ENCODE results near the gene PPCDC.

The PPCDC gene

DNA sequence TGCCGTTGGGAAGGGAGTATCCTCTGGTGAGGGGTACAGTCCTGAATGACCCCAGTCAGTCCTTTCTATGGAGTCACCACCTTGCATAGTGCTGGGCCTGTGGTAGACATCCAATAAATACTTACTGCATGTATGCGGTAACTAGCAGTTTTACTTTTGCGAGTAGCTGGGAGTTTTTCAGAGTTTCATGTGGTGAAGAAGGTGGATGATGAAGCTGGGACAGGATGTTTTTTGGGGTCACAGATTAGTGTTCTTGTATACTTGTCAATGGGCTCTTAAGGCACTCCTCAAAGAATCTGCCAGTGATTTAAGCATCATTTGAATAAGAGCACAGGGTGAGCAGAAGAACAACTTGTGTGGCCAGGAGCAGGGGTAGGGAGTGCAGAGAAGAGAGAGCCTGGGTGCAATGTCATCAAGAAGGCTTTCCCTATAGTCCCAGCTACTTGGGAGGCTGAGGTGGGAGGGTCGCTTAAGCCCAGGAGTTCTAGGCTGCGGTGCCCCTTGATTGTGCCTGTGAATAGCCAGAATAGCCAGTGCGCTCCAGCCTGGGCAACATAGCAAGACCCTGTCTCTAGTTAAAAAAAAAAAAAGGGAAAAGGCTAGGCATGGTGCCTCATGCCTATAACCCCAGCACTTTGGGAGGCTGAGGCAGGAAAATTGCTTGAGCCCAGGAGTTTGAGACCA lies 22.1 kb downstream of the PPCDC start:
- DNase-seq, result no peak

DNA sequence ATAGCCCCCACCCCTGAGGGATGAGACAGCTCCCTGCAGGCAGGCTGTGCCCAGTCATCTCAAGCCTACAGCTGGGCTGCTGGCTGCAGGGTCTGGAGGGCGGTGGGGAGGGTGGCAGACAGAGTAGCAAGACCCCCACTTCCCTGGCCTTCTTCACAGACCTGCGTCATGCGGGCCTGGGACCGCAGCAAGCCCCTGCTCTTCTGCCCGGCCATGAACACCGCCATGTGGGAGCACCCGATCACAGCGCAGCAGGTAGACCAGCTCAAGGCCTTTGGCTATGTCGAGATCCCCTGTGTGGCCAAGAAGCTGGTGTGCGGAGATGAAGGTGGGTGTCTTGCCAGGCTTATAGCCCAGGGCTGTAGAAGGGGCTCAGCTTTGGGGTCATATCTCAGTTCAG lies 25.0 kb downstream of the PPCDC start:
- no peak for DNase-seq

DNA sequence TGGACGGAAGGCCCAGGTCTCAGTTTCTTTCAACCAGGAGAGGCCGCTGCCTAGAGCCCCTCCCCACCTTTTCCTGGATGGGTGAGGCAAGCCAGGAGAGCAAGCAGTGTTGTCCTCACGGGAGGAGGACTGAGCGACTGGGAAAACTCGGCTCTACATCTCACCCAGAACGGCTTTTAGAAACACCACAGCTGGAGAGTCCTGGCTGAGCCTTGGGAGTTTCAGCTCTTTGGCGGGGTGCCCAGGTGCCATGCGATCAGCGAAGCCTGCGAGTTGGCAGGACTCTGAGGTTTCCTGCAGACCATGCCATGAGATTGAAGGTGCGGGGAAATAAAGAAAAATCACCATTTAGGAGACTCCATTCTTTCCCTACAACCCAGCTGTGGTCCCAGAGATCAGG lies 26.0 kb downstream of the PPCDC start:
- DNase-seq, result no peak

DNA sequence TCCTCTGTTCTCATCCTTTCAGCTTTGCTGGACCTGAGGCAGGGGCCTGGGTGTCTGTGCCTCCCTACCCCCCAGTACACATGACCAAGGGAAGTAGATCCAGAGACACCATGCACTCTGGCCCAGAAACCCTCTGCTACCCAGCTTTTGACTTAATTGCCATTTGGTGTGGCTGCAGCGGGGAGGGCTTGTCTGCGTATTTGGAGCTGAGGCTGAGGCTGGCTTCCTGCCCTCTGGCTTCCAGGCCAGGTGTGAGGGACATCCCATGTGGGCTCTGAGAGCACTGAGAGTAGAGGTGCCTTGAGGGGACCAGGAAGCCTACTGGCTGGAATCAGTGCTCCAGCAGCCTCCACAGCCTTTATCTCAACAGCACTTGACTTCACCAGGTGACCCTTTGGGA lies 26.9 kb downstream of the PPCDC start:
- no peak for DNase-seq

DNA sequence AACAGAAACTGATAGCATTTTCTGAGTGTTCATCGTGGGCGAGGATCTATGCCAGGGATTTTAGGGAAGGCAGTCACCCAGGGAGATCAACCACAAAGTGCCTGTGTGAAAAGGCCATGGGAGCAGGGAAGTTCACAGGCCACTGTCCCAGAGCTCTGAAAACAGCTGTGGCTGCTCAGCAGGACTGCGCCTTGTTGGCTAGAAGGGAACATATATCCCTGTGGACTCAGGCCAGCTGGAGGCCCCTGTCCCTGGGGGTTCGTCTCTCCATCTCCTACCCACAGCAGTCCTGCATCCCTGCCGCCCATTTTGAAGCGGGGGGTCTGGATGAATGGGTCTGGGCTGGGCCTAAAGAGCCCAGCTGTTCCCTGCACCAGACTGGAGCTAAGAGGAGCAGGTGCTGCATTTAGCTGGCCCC lies 27.8 kb downstream of the PPCDC start:
- peak; percentile 78 for DNase-seq

DNA sequence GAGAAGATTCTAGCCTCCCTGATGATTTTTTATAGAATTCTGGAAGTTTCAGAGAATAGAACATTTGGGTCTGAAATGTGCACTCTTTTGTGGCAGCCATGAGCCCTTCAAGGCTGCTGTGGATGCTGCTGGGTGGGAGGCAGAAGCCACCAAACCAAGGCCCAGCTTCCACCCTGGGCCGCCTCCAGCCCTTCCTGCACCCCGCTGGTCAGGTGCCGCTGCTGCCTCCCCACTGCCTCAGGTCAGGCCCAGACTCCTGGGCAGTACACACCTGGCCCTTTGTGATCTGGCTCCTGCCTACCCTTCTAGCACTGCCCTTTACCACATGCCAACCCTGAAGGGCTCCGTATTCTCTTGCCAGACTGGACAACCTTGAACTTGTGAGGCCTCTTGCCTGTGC lies 28.3 kb downstream of the PPCDC start:
- no peak for DNase-seq

DNA sequence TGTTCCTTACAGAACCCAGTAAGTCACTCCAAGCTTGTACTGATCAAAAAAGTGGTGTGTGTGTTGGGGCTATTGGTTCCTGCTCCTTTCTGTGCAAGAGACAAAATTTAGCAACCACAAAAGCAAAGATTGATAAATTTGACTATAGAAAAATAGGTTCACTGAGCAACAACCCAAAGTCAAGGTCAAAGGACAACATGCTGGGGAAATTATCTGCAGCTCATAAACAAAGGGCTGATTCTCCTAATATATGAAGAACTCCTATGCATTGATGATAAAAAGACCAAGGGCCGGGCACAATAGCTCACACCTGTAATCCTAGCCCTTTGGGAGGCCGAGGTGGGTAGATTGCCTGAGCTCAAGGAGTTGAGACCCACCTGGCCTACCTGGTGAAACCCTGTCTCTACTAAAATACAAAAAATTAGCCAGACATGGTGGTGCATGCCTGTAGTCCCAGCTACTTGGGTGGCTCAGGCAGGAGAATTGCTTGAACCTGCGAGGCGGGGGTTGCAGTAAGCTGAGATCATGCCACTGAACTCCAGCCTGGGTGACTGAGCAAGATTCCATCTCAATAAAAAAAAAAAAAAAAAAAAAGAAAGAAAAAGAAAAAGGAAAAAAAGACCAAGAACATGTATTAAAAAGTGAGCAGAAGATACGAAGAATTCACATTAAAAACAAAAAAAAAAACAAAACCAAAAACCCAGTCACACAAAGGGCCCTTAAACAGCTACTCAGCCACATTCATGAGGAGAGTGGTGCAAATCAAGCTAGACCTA lies 29.8 kb downstream of the PPCDC start:
- no peak for DNase-seq

DNA sequence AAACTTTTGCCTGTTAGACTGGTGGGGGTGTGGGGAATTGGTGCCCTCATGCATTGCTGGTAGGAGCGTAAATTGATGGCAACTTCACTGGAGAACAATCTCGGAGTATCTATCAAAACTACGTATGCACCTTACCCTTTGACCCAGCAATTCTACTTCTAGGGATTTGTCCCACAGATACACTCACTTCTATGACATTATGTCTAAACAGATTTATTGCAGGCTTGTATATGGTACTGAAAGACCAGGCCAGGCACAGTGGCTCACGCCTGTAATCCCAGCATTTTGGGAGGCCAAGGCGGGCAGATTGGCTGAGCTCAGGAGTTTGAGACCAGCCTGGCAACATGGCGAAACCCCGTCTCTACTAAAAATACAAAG lies 30.3 kb downstream of the PPCDC start:
- no peak for DNase-seq

DNA sequence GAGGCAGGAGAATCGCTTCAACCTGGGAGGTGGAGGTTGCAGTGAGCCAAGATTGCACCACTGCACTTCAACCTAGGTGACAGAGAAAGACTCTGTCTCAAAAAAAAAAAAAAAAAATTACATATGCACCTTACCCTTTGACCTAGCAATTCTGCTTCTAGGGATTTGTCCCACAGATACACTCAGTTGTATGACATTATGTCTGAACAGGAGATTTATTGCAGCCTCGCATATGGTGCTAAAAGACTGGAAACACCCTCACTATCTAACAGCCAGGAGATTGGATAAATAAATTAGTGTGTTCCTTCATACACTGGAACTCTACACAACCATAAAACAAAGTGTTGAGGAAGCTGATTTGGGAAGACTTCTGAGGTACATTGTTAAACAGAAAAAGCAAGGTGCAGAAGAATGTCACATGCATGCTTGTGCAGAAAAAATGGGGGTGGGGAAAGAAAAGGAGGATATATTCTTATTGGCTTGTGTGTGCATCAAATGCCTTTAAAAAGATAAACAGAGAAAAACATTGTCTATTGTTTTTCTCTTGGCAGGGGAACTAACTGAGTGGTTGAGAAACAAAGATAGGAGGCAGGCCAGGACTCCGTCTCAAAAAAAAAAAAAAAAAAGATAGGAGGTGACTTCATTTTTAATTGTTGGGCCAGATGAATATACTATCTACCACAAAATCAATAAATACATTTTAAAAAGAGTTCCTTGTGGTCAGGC lies 30.9 kb downstream of the PPCDC start:
- DNase-seq, result no peak

DNA sequence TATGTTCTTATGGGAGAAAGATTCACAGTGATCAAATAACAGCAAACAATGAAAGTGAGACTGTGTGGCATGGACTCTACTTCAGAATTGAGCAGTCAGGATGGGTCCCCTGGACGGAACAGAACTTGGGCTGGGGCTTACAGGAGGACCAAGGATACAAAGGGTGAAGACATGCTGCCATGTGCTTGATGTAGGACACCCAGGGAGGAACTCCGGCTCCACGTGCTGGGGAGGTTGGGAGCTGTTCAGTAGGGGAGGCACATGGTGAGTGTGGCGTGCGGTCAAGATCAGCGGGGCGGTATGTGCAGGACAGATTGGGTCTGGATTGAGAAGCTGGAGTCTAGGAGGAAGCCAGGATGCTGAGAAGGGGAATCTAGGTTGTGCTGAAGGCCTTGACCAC lies 32.6 kb downstream of the PPCDC start:
- no peak for DNase-seq

DNA sequence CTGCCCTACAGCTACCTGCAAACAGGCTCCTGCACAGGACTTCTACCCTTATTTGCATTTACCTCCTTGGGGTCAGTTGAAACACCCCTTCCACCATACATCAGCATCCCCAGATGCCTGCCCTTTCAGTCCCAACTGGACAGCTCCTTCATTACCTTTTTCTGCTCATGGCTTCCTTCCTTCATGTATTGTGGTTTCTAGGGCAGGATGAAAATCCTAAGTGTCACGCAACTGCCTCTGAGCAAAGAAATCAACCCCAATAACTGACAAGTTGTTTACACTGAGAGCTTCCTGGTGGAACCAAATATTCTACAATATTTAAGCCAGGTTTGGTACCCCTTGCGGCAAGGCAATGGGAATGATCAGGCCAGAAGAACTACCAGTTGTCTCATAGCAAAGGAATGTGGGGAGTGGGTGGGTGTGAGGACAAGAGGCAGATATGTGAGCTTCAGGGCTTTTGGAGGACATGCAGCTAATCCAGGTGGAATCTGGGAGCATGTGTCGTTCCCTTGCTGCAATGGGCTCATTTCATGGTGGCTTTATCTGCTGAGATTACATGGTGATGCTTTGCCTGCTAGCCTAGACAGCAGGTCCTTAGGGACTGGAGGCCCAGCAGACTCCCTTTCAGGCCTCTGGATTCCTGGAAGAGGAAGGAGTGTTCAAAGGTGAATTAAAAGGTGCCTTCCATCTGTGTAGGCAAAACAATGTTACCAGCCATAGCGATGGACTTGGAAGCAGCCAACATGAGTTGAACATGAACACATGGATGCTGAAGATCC lies 34.9 kb downstream of the PPCDC start:
- DNase-seq, result no peak

DNA sequence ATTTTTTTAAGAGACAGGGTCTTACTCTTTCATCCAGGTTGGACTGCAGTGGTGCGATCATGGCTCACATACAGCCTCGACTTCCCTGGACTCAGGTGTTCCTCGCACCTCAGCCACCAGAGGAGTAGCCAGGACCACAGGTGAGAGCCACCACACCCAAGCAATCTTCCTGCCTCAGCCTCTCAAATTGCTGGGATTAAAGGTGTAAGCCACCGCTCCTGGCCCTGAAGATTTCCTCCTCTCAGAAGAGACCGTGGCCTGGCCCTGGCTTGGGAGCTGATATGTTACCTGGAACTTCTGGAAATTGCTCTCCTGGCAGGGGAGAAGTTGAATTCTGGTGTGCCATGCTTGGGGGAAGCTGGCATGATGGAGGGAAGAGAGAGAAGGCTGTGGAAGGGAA lies 36.2 kb downstream of the PPCDC start:
- no peak for DNase-seq

DNA sequence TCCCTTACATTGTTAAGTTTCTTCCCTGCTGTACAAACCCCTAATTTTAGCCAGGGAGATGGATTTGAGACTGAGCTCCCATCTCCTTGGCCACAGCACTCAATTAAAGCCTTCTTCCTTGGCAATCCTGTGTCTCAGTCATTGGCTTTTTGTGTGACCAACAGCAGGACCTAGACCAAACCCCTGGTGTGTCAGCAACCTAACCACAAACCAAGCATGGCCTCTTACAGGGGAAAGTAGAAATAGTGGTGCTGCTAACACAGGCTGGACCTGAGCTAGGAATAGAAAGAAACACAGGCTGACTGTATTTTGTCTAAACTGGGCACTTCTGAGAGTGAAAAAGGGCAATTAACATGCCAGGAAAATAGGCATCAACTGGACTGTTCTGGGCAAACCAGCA lies 37.9 kb downstream of the PPCDC start:
- peak; percentile 71 for DNase-seq

DNA sequence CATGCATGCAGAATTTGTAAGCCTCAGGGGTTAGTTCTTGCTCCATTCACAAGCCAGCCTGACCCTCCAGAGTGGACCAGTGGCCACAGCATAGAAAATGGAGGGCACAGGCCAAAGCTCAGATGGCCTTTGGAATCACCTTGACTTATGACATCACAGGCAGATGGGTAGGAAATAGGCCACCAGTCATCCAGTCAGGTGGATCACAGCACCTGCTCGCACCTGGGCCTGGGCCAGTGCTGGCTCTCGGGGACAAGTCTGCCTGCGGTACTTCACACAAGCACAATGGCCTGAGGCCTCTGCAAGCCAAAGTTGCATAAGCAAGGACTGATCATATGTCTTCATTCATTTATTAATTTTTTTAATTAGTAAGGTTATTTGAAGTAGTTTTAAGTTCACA lies 39.3 kb downstream of the PPCDC start:
- DNase-seq, result no peak

DNA sequence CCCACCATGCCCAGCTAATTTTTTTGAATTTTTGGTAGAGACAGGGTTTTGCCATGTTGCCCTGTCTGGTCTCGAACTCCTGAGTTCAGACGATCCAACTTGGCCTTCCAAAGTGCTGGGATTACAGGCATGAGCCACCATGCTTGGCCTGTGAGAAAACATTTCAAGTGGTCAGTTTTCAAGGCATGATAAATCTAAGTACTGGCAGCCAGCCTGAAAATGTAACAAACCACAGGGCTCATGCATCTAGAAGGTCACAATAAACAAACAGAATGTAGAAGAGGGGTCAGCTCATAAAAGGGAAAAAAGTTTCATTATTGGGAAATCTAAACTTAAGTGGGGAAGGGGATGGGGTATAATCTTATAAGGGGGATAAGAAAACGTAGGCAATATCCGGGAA lies 39.9 kb downstream of the PPCDC start:
- DNase-seq, result no peak

DNA sequence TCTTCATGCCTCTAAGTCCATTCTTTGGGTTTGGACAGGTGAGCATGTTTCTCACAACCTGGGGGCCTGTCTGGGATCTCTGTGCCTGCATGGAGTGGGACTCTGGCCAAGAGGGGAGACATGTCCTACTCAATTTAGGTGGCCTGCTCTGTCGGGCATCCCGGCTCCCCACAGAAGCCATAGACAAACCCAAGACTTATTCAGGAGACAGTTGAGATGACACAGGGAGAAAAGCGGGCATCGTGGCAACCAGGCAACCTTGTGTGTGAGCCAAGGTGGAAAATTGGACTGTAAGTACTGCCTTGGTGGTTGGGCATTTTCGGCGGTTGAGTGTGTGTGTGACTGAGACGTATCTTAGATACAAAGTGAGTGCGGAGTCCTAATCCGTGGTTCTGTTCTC lies 40.5 kb downstream of the PPCDC start:
- no peak for DNase-seq

DNA sequence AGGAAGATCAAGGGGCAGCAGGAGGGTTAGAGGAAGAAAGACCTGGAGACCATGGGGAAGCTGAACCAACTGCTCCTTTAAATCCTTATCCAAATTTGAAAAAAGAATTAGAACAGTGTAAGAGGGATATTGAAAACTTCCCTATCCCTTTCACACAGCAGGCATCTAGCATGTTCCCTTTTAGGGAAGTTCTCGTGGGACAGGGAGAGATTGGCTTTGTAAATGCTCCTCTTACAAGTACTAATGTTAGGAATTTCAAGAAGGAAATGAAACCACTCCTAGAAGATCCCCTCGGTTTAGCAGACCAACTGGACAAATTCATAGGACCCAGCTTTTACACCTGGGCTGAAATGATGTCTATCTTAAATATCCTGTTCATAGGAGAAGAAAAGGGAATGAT lies 41.5 kb downstream of the PPCDC start:
- DNase-seq, result peak; percentile 53

DNA sequence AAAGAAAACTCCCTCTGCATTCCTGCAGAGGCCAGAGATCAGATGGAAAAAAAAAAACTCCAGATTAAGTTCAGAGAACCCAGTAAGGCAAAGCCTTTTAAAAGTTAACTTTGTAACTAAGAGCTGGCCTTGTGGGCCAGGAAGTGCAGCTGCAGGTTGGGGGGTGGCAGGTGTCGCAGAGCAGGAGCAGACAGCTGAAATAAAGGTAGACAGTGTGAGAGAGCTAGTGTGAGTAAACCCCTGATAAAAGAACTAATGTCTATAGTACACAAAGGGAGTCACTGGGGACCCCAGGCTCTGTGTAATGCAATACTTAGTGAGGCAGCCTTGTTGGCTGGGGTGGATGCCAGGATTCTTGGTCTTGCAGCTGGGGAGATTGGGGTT lies 42.1 kb downstream of the PPCDC start:
- no peak for DNase-seq

DNA sequence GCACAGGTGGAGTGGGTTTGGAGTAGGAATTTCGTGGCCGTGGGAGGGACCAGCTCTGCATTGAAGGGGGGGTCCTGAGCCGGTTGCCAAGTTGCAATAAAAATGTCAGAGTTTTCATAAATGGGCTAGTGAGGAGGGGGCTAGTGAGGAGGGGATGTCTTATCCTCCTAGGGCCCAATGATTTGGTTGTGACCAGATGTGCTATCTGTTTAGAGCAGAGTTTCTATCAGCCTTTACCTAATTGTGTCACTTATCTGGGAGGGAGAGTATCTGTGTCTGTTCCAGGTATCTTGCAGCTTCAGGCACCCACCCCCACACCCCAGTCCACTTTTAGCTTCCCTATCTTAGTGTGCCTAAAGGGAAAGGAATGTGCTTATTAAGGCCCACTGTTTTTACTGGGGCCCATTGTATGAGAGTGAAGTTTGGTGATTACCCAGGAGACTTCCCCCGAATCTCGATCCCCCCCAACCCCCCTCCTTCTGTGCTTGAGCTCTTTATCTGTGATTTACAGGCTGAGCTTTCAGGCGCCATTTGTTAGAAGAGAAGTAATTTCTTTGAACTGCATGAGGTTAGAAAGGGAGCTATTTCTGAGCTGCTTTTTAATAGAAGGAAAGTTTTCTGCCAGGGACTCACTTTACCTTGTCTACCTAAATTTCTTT lies 42.6 kb downstream of the PPCDC start:
- DNase-seq, result no peak

DNA sequence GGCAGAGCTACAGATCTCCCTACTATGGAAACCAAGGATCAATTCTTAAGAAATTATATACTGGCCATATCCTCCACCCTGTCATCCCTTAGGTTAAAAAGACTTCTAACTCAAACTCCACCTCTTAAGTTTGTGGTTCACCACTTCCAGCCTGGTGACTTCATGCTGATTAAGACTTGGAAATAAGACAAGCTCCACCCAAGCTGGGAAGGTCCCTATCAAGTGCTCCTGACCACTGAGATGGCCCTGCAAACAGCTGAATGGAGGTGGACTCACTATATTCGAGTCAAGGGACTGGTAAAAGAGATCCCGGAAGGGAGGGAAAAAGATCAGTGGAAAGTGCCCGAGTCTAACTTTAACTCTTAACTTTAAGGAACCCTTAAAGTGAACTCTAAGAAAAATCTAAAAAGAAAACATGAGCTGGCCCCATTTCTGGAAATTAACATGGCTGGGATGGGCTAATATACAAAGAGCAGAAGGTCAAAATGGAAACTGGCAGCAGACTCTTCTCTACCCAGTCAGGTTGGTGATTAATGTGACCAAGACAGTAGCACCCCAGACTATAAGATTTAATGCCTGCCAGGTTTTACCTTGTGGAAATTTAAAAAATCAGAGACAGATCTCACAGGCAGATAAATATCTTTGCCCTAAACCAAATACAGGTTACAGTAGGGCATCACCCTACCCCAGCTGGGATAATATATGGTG lies 43.9 kb downstream of the PPCDC start:
- DNase-seq, result peak; percentile 94

DNA sequence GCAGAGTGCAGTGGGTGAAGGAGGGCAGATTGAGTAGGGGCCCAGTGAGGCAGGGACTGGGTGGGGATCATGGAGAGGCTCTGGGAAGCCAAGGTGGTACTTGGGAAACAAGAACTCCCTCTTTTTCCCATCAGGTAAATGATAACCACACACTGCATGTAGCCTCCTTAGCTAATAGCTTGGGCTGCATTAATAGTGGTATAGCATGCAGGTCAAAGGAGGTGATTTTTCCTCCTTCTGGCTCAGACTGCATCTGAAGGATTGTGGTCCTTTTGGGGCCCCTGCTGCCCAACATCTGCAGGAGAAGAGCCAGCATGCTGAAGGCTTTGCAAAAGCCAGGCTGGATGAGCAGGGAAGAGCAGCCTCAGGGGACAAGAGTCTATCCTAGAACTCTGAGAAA lies 45.4 kb downstream of the PPCDC start:
- DNase-seq, result no peak

DNA sequence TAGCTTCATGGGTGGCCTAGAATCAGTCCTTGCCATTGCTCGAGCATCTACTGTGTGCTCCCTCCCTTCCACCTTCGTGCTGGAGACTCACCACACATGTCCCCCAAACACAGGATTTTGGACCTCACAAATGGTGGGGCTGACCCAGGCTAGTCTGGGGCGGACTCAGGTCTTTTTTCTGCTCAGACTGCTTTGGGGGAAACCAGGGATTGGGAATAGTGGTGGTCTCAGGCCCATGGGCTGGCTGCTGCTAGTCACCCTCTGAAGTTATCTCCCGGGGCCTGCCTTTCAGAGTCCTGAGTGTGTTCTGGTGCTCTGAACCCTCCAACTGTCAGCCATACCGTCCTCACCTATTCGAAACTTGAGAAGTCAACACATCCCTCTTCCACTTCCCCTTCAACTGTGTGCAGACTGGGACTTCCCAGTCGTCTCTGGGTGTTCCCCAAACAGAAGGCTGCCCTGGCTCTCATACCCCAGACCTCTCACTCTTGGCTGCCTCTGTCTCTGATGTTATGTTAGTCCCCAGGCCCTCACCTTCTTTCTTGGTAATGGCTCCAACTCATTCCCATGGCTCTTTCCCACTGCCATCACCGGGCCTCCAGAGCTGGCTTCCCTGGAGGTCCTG lies 46.0 kb downstream of the PPCDC start:
- DNase-seq, result peak; percentile 92

Measured in inflammatory macrophage treated with lipopolysaccharide for 4 hours (primary cell).